Erythroblast (primary cell): ENCODE measurements around the gene SMC6.

ENCODE experiments used
- GATA1 ChIP-seq: IDR thresholded peaks from 2 replicates; pipeline ENCODE4 v1.6.1; 2011; ENCODE audit warnings: low read depth, mild to moderate bottlenecking, control low read depth, low read length, moderate library complexity
- POLR2A ChIP-seq: IDR thresholded peaks from 2 replicates; pipeline ENCODE4 v1.6.1; 2011; ENCODE audit warnings: mild to moderate bottlenecking, low read length

GRCh38 chr2:17748745-17749144 lies 4.9 kb downstream of the SMC6 start:
- no peak for TF ChIP-seq POLR2A
- no peak for TF ChIP-seq GATA1
